OCI-LY1 (cell line): ENCODE results near the gene LIPG.
"Not testable (repeated sequence)": the region's sequence is repeated elsewhere in the genome, so short reads cannot be mapped to it uniquely, and the experiment has no call there.

Experiments used
- H2AFZ ChIP-seq: fragments of 200-600 bp; sonication (generic), shearing (Covaris generic); 2 replicates; pipeline ENCODE4 v1.6.0; 2014; ENCODE audit warnings: antibody characterized with exemption, mild to moderate bottlenecking, low read length
- H3F3A ChIP-seq: fragments of 200-600 bp; sonication (generic), shearing (Covaris generic); 2 replicates; pipeline ENCODE4 v1.6.0; 2014; ENCODE audit warnings: mild to moderate bottlenecking, antibody characterized with exemption, low read length, moderate library complexity; ENCODE audit not compliant: insufficient read depth
- H3K27ac ChIP-seq: fragments of 200-600 bp; sonication (generic); 2 replicates; pipeline ENCODE4 v1.5.1; 2014; ENCODE audit warnings: low read length, mixed run types, mild to moderate bottlenecking, low read depth; ENCODE audit not compliant: poor library complexity, severe bottlenecking
- H3K27me3 ChIP-seq: fragments of 200-600 bp; sonication (generic); 2 replicates; pipeline ENCODE4 v1.6.0; 2014; ENCODE audit warnings: antibody characterized with exemption, mild to moderate bottlenecking, low read length, moderate library complexity; ENCODE audit not compliant: insufficient read depth
- H3K36me3 ChIP-seq: fragments of 200-600 bp; sonication (generic); 2 replicates; pipeline ENCODE4 v1.6.1; 2014; ENCODE audit warnings: mild to moderate bottlenecking, antibody characterized with exemption, low read length, moderate library complexity, mixed read lengths; ENCODE audit not compliant: insufficient read depth
- H3K4me1 ChIP-seq: fragments of 200-600 bp; sonication (generic); 2 replicates; pipeline ENCODE4 v1.5.1; 2014; ENCODE audit warnings: mild to moderate bottlenecking, low read length, moderate library complexity; ENCODE audit not compliant: insufficient read depth, severe bottlenecking
- H3K4me2 ChIP-seq: fragments of 200-600 bp; sonication (generic), shearing (Covaris generic); 2 replicates; pipeline ENCODE4 v1.6.1; 2014; ENCODE audit warnings: low read length
- H3K4me3 ChIP-seq: fragments of 200-600 bp; sonication (generic); 2 replicates; pipeline ENCODE4 v1.5.1; 2014; ENCODE audit warnings: low read length, low read depth, mild to moderate bottlenecking, mixed read lengths; ENCODE audit not compliant: poor library complexity, severe bottlenecking
- H3K79me2 ChIP-seq: fragments of 200-600 bp; shearing (Covaris generic); 2 replicates; pipeline ENCODE4 v1.6.1; 2016; ENCODE audit warnings: mixed run types, low read length, mixed read lengths; ENCODE audit not compliant: insufficient read depth
- H3K9ac ChIP-seq: fragments of 200-600 bp; sonication (generic), shearing (Covaris generic); 2 replicates; pipeline ENCODE4 v1.6.1; 2014; ENCODE audit warnings: mild to moderate bottlenecking, low read length, mixed read lengths
- H3K9me2 ChIP-seq: fragments of 200-600 bp; sonication (generic), shearing (Covaris generic); 2 replicates; pipeline ENCODE4 v1.6.1; 2014; ENCODE audit warnings: low read depth, mild to moderate bottlenecking, low read length, mixed read lengths
- H3K9me3 ChIP-seq: fragments of 200-600 bp; shearing (Covaris generic); 2 replicates; pipeline ENCODE4 v1.6.1; 2014; ENCODE audit warnings: low read length, mixed read lengths
- H4K20me1 ChIP-seq: fragments of 200-600 bp; sonication (generic), shearing (Covaris generic); 2 replicates; pipeline ENCODE4 v1.6.0; 2016; ENCODE audit warnings: mild to moderate bottlenecking, low read length; ENCODE audit not compliant: insufficient read depth
- CTCF ChIP-seq: fragments of 200-600 bp; sonication (generic), shearing (Covaris generic); IDR thresholded peaks from 2 replicates; pipeline ENCODE4 v1.5.1; 2017; ENCODE audit warnings: mild to moderate bottlenecking, antibody characterized with exemption, low read length, moderate library complexity, mixed read lengths
- EZH2 ChIP-seq: fragments of 200-600 bp; sonication (generic), shearing (Covaris generic); IDR thresholded peaks from 2 replicates; pipeline ENCODE4 v1.8.0; 2017; ENCODE audit warnings: borderline replicate concordance, mixed run types, mild to moderate bottlenecking, antibody characterized with exemption, low read length, moderate library complexity, mixed read lengths

The LIPG gene

GRCh38 chr18:49573835-49574234, 12.0 kb downstream of the LIPG start:
- Histone ChIP-seq H3K27ac (no peak overlapping the region), H3K27me3 (no peaks in the 10 kb centered on the region), H3K4me1 (no peaks in the 10 kb centered on the region), H3K36me3 (peaks cover 67% of the 10 kb centered on the region), H2AFZ (no peak overlapping the region), H3K9me2 (no peaks in the 10 kb centered on the region), H3K9ac (no peak overlapping the region), H3K79me2 (no peaks in the 10 kb centered on the region), H3K9me3 (no peaks in the 10 kb centered on the region), H3K4me2 (no peak overlapping the region), H3F3A (no peaks in the 10 kb centered on the region), H4K20me1 (no peaks in the 10 kb centered on the region), H3K4me3 (no peak overlapping the region)
- no peak for TF ChIP-seq EZH2
- no peak for TF ChIP-seq CTCF

GRCh38 chr18:49579041-49579440, 17.2 kb downstream of the LIPG start:
- H3K4me2 ChIP-seq, H3F3A ChIP-seq, H2AFZ ChIP-seq, H3K9me2 ChIP-seq, H3K27ac ChIP-seq, H3K4me3 ChIP-seq, H3K79me2 ChIP-seq, H4K20me1 ChIP-seq, H3K4me1 ChIP-seq, H3K27me3 ChIP-seq, H3K9ac ChIP-seq, H3K9me3 ChIP-seq: not testable (repeated sequence)
- H3K36me3 ChIP-seq, result peaks cover 68% of the 10 kb centered on the region

- not testable (repeated sequence) for H3K79me2 ChIP-seq, H3K4me2 ChIP-seq, H3K27ac ChIP-seq, H4K20me1 ChIP-seq, H3K27me3 ChIP-seq, H3K9me3 ChIP-seq, H2AFZ ChIP-seq, H3K4me1 ChIP-seq, H3K4me3 ChIP-seq, H3F3A ChIP-seq, H3K9me2 ChIP-seq, H3K9ac ChIP-seq
- peaks cover 68% of the 10 kb centered on the region for H3K36me3 ChIP-seq
These were observed 17.7 kb downstream of the LIPG start for GRCh38 chr18:49579583-49579982.

- Histone ChIP-seq H3K4me3 (no peak overlapping the region), H3K27ac (no peak overlapping the region), H3F3A (no peaks in the 10 kb centered on the region), H3K9ac (no peak overlapping the region), H3K36me3 (peaks cover 67% of the 10 kb centered on the region), H3K79me2 (no peaks in the 10 kb centered on the region), H3K9me3 (no peaks in the 10 kb centered on the region), H2AFZ (no peak overlapping the region), H4K20me1 (no peaks in the 10 kb centered on the region), H3K9me2 (no peaks in the 10 kb centered on the region), H3K4me2 (no peak overlapping the region), H3K4me1 (no peaks in the 10 kb centered on the region), H3K27me3 (no peaks in the 10 kb centered on the region)
- TF ChIP-seq CTCF, result no peak
- no peak for TF ChIP-seq EZH2
These were observed 18.4 kb downstream of the LIPG start for GRCh38 chr18:49580279-49580678.
